DND-41 (cell line): ENCODE measurements around the gene MRPL33.

Experiments used
- ATAC-seq: fragments of 200-7000 bp; cut with Tn5 transposase; 3 replicates; pipeline ENCODE4 v1.9.1; 2021; ENCODE audit warnings: low read depth; ENCODE audit not compliant: insufficient read depth
- DNase-seq: peaks from one replicate; pipeline ENCODE4 v3.0.0-alpha.2; 2020
- H2AFZ ChIP-seq: 2 replicates; pipeline ENCODE4 v1.6.0; 2012; ENCODE audit warnings: low read depth, low read length
- H3K27ac ChIP-seq: 2 replicates; pipeline ENCODE4 v1.5.1; 2012; ENCODE audit warnings: low read length, inconsistent platforms
- H3K27me3 ChIP-seq: fragments of 200-600 bp; sonication (generic); 2 replicates; pipeline ENCODE4 v1.6.0; 2012; ENCODE audit warnings: low read length, mild to moderate bottlenecking, inconsistent platforms; ENCODE audit not compliant: insufficient read depth, poor library complexity
- H3K36me3 ChIP-seq: 2 replicates; pipeline ENCODE4 v1.5.1; 2012; ENCODE audit warnings: low read length, inconsistent platforms; ENCODE audit not compliant: insufficient read depth
- H3K4me1 ChIP-seq: 2 replicates; pipeline ENCODE4 v1.5.1; 2012; ENCODE audit warnings: mild to moderate bottlenecking, low read length; ENCODE audit not compliant: insufficient read depth
- H3K4me2 ChIP-seq: 2 replicates; pipeline ENCODE4 v1.6.0; 2012; ENCODE audit warnings: mild to moderate bottlenecking, moderate library complexity, low read length, inconsistent platforms; ENCODE audit not compliant: insufficient read depth
- H3K4me3 ChIP-seq, 2 experiments: fragments of 200-600 bp in 1 of 2; shearing (Covaris generic) in 1 of 2; 2 replicates each; pipeline ENCODE4 v1.5.1; 2012 to 2016; ENCODE audit warnings: inconsistent platforms in 2 of 2, low read length in 2 of 2, mild to moderate bottlenecking in 2 of 2, low read depth in 1 of 2, moderate library complexity in 1 of 2
- H3K79me2 ChIP-seq: 2 replicates; pipeline ENCODE4 v1.6.0; 2012; ENCODE audit warnings: low read length, inconsistent platforms; ENCODE audit not compliant: insufficient read depth
- H3K9ac ChIP-seq: 2 replicates; pipeline ENCODE4 v1.6.0; 2012; ENCODE audit warnings: low read depth, mild to moderate bottlenecking, inconsistent platforms, low read length, moderate library complexity
- H3K9me3 ChIP-seq: 2 replicates; pipeline ENCODE4 v1.5.1; 2012; ENCODE audit warnings: low read length, moderate library complexity, mild to moderate bottlenecking, inconsistent platforms; ENCODE audit not compliant: insufficient read depth, severe bottlenecking
- H4K20me1 ChIP-seq: 2 replicates; pipeline ENCODE4 v1.6.0; 2012; ENCODE audit warnings: low read length; ENCODE audit not compliant: insufficient read depth
- EZH2 ChIP-seq: IDR thresholded peaks from 3 replicates; pipeline ENCODE4 v1.6.1; 2012; ENCODE audit warnings: borderline replicate concordance, low read depth, mild to moderate bottlenecking, moderate library complexity, low read length, inconsistent platforms; ENCODE audit not compliant: severe bottlenecking
- TF ChIP-seq, protein P1 (sequence below): IDR thresholded peaks from 2 replicates; pipeline ENCODE4 v1.5.1; 2012; ENCODE audit warnings: borderline replicate concordance, low read length, moderate library complexity, mild to moderate bottlenecking; ENCODE audit not compliant: poor library complexity, severe bottlenecking; ENCODE audit errors: extremely low read depth

The MRPL33 gene

DNA sequence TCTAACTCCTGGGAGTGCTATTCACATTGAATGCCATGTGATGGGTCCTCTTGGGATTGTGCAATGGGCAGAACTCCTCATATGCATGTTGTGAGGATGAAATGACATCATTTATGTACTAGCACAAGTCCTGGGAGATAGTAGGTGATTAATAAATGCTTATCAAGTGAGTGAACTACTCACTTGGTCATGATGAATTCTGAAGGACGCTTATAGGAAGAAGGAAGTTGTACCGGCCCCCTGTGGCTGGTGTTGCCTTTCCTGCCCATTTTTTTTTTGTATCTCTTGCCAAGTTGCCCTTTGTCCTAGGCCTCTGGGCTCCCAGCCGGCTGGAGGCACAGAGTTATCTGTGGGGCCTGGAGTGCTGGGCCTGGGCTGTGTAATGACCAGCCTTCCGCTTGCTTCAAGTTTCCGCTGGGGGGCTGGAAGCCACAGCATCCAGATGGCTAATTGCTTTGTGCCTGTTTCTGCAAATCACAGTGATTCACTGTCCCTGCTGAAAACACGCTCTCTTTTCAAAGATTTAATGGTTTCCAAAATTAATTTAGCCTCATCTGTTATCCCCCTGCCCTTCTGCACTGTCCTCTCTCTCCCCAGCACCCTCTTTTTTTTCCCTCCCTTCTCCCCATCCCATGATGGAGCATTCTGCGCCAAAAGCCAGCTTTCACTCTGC, 33.7 kb upstream of the MRPL33 start:
- H3K4me2 ChIP-seq: no peak overlapping the region
- no peak overlapping the region for H3K9ac ChIP-seq
- no peak for ATAC-seq

DNA sequence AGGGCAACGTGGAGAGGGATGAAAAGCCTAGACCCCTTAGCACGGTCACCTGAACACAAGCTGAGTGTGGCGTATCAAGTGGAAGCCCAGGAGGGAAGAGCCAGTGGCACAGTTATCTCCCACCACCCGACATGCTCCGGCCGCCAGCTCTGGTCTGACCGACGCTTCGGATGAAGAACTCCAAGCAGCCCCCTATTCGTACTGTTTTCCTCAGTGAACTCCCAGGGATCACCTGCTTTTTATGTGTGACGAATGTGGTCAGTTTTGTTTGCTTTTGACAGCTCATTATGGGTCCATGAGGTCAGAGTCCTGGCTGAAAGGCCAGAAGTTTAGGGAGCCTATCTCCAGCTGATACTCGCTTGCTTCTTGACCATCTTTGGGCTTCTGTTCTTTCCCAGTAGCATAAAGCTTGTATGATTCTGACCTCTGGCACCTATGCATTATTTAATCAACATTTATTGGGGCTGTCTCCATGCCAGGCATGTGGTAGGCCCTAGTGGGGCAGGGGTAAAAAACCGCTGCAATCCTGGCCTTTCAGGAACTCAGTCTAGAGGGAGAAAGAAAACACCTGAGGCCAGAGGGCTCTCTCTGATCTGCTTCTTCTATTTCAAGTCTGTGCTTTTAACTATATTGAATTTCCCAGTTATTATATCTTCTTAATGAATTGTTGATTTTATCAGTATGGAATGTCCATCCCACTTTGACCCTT, 33.0 kb upstream of the MRPL33 start:
- H3K4me2 ChIP-seq: no peak overlapping the region
- TF ChIP-seq, protein P1, sequence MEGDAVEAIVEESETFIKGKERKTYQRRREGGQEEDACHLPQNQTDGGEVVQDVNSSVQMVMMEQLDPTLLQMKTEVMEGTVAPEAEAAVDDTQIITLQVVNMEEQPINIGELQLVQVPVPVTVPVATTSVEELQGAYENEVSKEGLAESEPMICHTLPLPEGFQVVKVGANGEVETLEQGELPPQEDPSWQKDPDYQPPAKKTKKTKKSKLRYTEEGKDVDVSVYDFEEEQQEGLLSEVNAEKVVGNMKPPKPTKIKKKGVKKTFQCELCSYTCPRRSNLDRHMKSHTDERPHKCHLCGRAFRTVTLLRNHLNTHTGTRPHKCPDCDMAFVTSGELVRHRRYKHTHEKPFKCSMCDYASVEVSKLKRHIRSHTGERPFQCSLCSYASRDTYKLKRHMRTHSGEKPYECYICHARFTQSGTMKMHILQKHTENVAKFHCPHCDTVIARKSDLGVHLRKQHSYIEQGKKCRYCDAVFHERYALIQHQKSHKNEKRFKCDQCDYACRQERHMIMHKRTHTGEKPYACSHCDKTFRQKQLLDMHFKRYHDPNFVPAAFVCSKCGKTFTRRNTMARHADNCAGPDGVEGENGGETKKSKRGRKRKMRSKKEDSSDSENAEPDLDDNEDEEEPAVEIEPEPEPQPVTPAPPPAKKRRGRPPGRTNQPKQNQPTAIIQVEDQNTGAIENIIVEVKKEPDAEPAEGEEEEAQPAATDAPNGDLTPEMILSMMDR: no peak
- no peak for TF ChIP-seq EZH2
- H3K27ac ChIP-seq: no peak overlapping the region
- no peaks in the 10 kb centered on the region for H3K9me3 ChIP-seq
- no peak overlapping the region for H3K9ac ChIP-seq
- H2AFZ ChIP-seq: no peak overlapping the region
- H3K79me2 ChIP-seq: no peaks in the 10 kb centered on the region
- H3K4me1 ChIP-seq: no peaks in the 10 kb centered on the region
- no peaks in the 10 kb centered on the region for H4K20me1 ChIP-seq
- ATAC-seq (no peak), DNase-seq (no peak)
- no peaks in the 10 kb centered on the region for H3K36me3 ChIP-seq
- H3K4me3 ChIP-seq: no peak overlapping the region
- no peaks in the 10 kb centered on the region for H3K27me3 ChIP-seq

More for the DNA sequence above, 33.7 kb upstream of the MRPL33 start:
- Histone ChIP-seq H3K9me3 (no peaks in the 10 kb centered on the region), H4K20me1 (no peaks in the 10 kb centered on the region), H2AFZ (no peak overlapping the region), H3K79me2 (no peaks in the 10 kb centered on the region), H3K4me1 (no peaks in the 10 kb centered on the region), H3K27ac (no peak overlapping the region), H3K27me3 (no peaks in the 10 kb centered on the region), H3K4me3 (no peak overlapping the region), H3K36me3 (no peaks in the 10 kb centered on the region)
- DNase-seq: no peak
- TF ChIP-seq, protein P1: no peak
- no peak for TF ChIP-seq EZH2

DNA sequence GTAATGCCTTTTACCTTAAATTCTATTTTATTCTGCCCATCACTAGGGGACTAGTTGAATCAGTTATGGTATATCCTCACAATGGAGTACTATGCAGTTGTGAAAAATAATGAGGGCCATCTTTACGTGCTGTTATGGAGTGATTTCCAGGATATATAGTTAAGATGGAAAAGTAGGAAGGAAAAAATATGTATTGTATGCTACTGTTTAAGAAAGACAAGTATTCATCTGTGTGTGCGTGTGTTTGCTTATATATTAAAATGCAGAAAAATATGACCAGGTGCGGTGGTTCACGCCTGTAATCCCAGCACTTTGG, 32.5 kb upstream of the MRPL33 start:
- H3K4me3 ChIP-seq: no peak overlapping the region
- DNase-seq (no peak), ATAC-seq (no peak)
- TF ChIP-seq, protein P1: no peak
- TF ChIP-seq EZH2: no peak
- H4K20me1 ChIP-seq: no peaks in the 10 kb centered on the region
- H3K27ac ChIP-seq: no peak overlapping the region
- H3K79me2 ChIP-seq: no peaks in the 10 kb centered on the region
- no peaks in the 10 kb centered on the region for H3K36me3 ChIP-seq
- H3K9ac ChIP-seq: no peak overlapping the region
- no peaks in the 10 kb centered on the region for H3K9me3 ChIP-seq
- H2AFZ ChIP-seq: no peak overlapping the region
- H3K4me1 ChIP-seq: no peaks in the 10 kb centered on the region
- H3K27me3 ChIP-seq: no peaks in the 10 kb centered on the region
- no peak overlapping the region for H3K4me2 ChIP-seq
